Caki2 (cell line): ENCODE data around the gene ZNF423. TPM values are rescaled to one million over a fixed set of nuclear protein-coding genes. Genes with fewer than 3 reads are reported as not detected.

Source experiments
- DNase-seq: peaks from one replicate; pipeline ENCODE4 v3.0.0-alpha.2; 2015; ENCODE audit warnings: low read depth
- in situ Hi-C: cut with HindIII; loops from 2 replicates; pipeline ENCODE4 v1.10.0; 2016; ENCODE audit warnings: low sequenced_read_pairs, low pct_unique_long_range_greater_than_20kb, mixed read lengths
- total RNA-seq: library from RNA; depleted of rRNA; stranded (reverse); fragments of >200 nt; shearing (Covaris generic); gene quantifications from 2 replicates; pipeline ENCODE4 v1.2.3, GENCODE V29; 2014; ENCODE audit warnings: low replicate concordance

ZNF423 gene
- total RNA-seq, 1 experiment from 2014 or later = 0.24 TPM

GRCh38 chr16:49747654-49748053, 108.3 kb downstream of the ZNF423 start:
- in situ Hi-C loops = no loop called here

GRCh38 chr16:49746545-49746944, 109.4 kb downstream of the ZNF423 start:
- in situ Hi-C loops = no loop called here
- DNase-seq = no peak

More at GRCh38 chr16:49747654-49748053, 108.3 kb downstream of the ZNF423 start:
- no peak for DNase-seq

GRCh38 chr16:49745311-49745747, 110.6 kb downstream of the ZNF423 start:
- DNase-seq = no peak
- in situ Hi-C loops = no loop called here

GRCh38 chr16:49744244-49745220, 111.4 kb downstream of the ZNF423 start:
- in situ Hi-C loops = no loop called here

GRCh38 chr16:49743658-49744057, 112.3 kb downstream of the ZNF423 start:
- DNase-seq = no peak
- in situ Hi-C loops = no loop called here

More at GRCh38 chr16:49744244-49745220, 111.4 kb downstream of the ZNF423 start:
- no peak for DNase-seq

- in situ Hi-C loops = no loop called here
- no peak for DNase-seq
Measured at GRCh38 chr16:49743203-49743464, 112.8 kb downstream of the ZNF423 start.

GRCh38 chr16:49742428-49743202, 113.3 kb downstream of the ZNF423 start:
- in situ Hi-C loops = no loop called here
- no peak for DNase-seq

- in situ Hi-C loops = no loop called here
- no peak for DNase-seq
Measured at GRCh38 chr16:49740256-49740655, 115.7 kb downstream of the ZNF423 start.

GRCh38 chr16:49739381-49739780, 116.5 kb downstream of the ZNF423 start:
- no peak for DNase-seq
- in situ Hi-C loops = no loop called here

GRCh38 chr16:49738832-49739231, 117.1 kb downstream of the ZNF423 start:
- in situ Hi-C loops = no loop called here
- DNase-seq = no peak

GRCh38 chr16:49738001-49738400, 117.9 kb downstream of the ZNF423 start:
- no peak for DNase-seq
- in situ Hi-C loops = no loop called here

GRCh38 chr16:49737541-49737940, 118.4 kb downstream of the ZNF423 start:
- in situ Hi-C loops = no loop called here

GRCh38 chr16:49734331-49734730, 121.6 kb downstream of the ZNF423 start:
- in situ Hi-C loops = no loop called here
- DNase-seq = no peak

More at GRCh38 chr16:49737541-49737940, 118.4 kb downstream of the ZNF423 start:
- no peak for DNase-seq

- DNase-seq = no peak
- in situ Hi-C loops = no loop called here
Measured at GRCh38 chr16:49733313-49734009, 122.5 kb downstream of the ZNF423 start.

GRCh38 chr16:49731911-49732310, 124.0 kb downstream of the ZNF423 start:
- in situ Hi-C loops = no loop called here
- no peak for DNase-seq

- in situ Hi-C loops = no loop called here
- DNase-seq = no peak
Measured at GRCh38 chr16:49730772-49731171, 125.1 kb downstream of the ZNF423 start.

- in situ Hi-C loops = no loop called here
- DNase-seq = no peak
Measured at GRCh38 chr16:49727611-49728010, 128.3 kb downstream of the ZNF423 start.

GRCh38 chr16:49726155-49726554, 129.8 kb downstream of the ZNF423 start:
- no peak for DNase-seq
- in situ Hi-C loops = no loop called here

- in situ Hi-C loops = no loop called here
- DNase-seq = no peak
Measured at GRCh38 chr16:49725651-49726050, 130.3 kb downstream of the ZNF423 start.
